SK-N-SH (cell line): ENCODE data around the gene CTSA. TPM values are rescaled to one million over a fixed set of nuclear protein-coding genes. Genes with fewer than 3 reads are reported as not detected.

Experiments used
- CTCF ChIA-PET: fragments of 300-600, 350-600 bp; formaldehyde crosslinking; extraction: SDS; loops from one replicate; lab custom pipeline; 2021; lab: Yijun Ruan, JAX
- POLR2A ChIA-PET: fragments of 350-600 bp; sonication (Branson Sonifier 250); formaldehyde crosslinking; extraction: SDS; loops from one replicate; lab custom pipeline; 2020; ENCODE audit warnings: antibody characterized with exemption, inconsistent platforms; lab: Yijun Ruan, JAX
- DNase-seq: peaks from one replicate; pipeline ENCODE4 v3.0.0; 2012
- H2AFZ ChIP-seq: fragments of 200-600 bp; sonication (generic); 2 replicates; pipeline ENCODE4 v1.8.1; 2016; ENCODE audit warnings: antibody characterized with exemption, mild to moderate bottlenecking, low read depth
- H3F3A ChIP-seq: fragments of 200-600 bp; sonication (generic); replicated peaks from 2 replicates; pipeline ENCODE3; 2016; ENCODE audit warnings: antibody characterized with exemption, mild to moderate bottlenecking; ENCODE audit not compliant: insufficient read depth
- H3K27ac ChIP-seq, 2 experiments: fragments of 200-500 bp in 1 of 2; fragments of 200-600 bp in 1 of 2; sonication (Bioruptor generic) in 1 of 2; sonication (generic), shearing (Covaris generic) in 1 of 2; 2 replicates each; pipeline versions ENCODE4 v1.5.1 to v1.6.1; 2014 to 2016; ENCODE audit warnings: low read depth in 2 of 2, inconsistent platforms in 1 of 2, low read length in 1 of 2, mild to moderate bottlenecking in 1 of 2, mixed read lengths in 1 of 2
- H3K27me3 ChIP-seq: fragments of 200-600 bp; sonication (generic), shearing (Covaris generic); 2 replicates; pipeline ENCODE4 v1.6.1; 2016; ENCODE audit warnings: mixed run types; ENCODE audit not compliant: insufficient read depth
- H3K36me3 ChIP-seq, 2 experiments: fragments of 200-500 bp in 1 of 2; fragments of 200-600 bp in 1 of 2; sonication (Bioruptor generic) in 1 of 2; sonication (generic) in 1 of 2; replicated peaks in 1 of 2; 2 replicates each; pipeline versions ENCODE3 to v1.5.1; 2014 to 2016; ENCODE audit warnings: low read length in 1 of 2, mild to moderate bottlenecking in 1 of 2; ENCODE audit not compliant: insufficient read depth in 2 of 2, control insufficient read depth in 1 of 2
- H3K4me1 ChIP-seq, 2 experiments: fragments of 200-500 bp in 1 of 2; fragments of 200-600 bp in 1 of 2; sonication (Bioruptor generic) in 1 of 2; sonication (generic), shearing (Covaris generic) in 1 of 2; 2 replicates each; pipeline versions ENCODE4 v1.5.1 to v1.6.1; 2014 to 2016; ENCODE audit warnings: low read depth in 1 of 2, low read length in 1 of 2, mixed run types in 1 of 2; ENCODE audit not compliant: insufficient read depth in 2 of 2, control insufficient read depth in 1 of 2
- H3K4me2 ChIP-seq: fragments of 200-600 bp; sonication (generic), shearing (Covaris generic); 2 replicates; pipeline ENCODE4 v1.6.1; 2017; ENCODE audit warnings: mixed run types
- H3K4me3 ChIP-seq, 2 experiments: fragments of 200-500 bp in 1 of 2; fragments of 200-600 bp in 1 of 2; sonication (Bioruptor generic) in 1 of 2; sonication (generic), shearing (Covaris generic) in 1 of 2; 2 replicates each; pipeline versions ENCODE4 v1.5.1 to v1.8.1; 2014 to 2016; ENCODE audit warnings: low read depth in 2 of 2, inconsistent platforms in 1 of 2, low read length in 1 of 2, mild to moderate bottlenecking in 1 of 2, mixed read lengths in 1 of 2, moderate library complexity in 1 of 2
- H3K79me2 ChIP-seq: fragments of 200-600 bp; sonication (generic); 2 replicates; pipeline ENCODE4 v1.8.1; 2017; ENCODE audit warnings: mild to moderate bottlenecking; ENCODE audit not compliant: insufficient read depth
- H3K9ac ChIP-seq: fragments of 200-600 bp; sonication (generic); 2 replicates; pipeline ENCODE4 v1.6.1; 2017; ENCODE audit warnings: mixed run types
- H3K9me2 ChIP-seq: fragments of 200-600 bp; sonication (generic); 2 replicates; pipeline ENCODE4 v1.6.1; 2017; ENCODE audit warnings: mixed run types
- H3K9me3 ChIP-seq: fragments of 200-600 bp; sonication (generic); 2 replicates; pipeline ENCODE4 v1.6.1; 2017; ENCODE audit warnings: mixed run types, mild to moderate bottlenecking, moderate library complexity
- H4K20me1 ChIP-seq: fragments of 200-600 bp; sonication (generic); 2 replicates; pipeline ENCODE4 v1.6.1; 2017; ENCODE audit warnings: mild to moderate bottlenecking, mixed run types; ENCODE audit not compliant: insufficient read depth
- CTCF ChIP-seq: fragments of 200-600 bp; sonication (generic); IDR thresholded peaks from 2 replicates; pipeline ENCODE4 v1.6.1; 2017; ENCODE audit warnings: antibody characterized with exemption, mild to moderate bottlenecking, moderate library complexity
- ELF1 ChIP-seq: IDR thresholded peaks from 2 replicates; pipeline ENCODE4 v1.4.0; 2012
- FOSL2 ChIP-seq: IDR thresholded peaks from 2 replicates; pipeline ENCODE4 v1.4.0; 2012; ENCODE audit warnings: low read depth, mild to moderate bottlenecking, moderate library complexity, borderline replicate concordance
- FOXM1 ChIP-seq: IDR thresholded peaks from 2 replicates; pipeline ENCODE4 v1.4.0; 2012; ENCODE audit warnings: low read depth, mild to moderate bottlenecking
- JUND ChIP-seq: IDR thresholded peaks from 2 replicates; pipeline ENCODE4 v1.4.0; 2012
- NFIC ChIP-seq: IDR thresholded peaks from 2 replicates; pipeline ENCODE4 v1.4.0; 2012; ENCODE audit warnings: borderline replicate concordance
- PBX3 ChIP-seq: IDR thresholded peaks from 2 replicates; pipeline ENCODE4; 2012
- POLR2AphosphoS5 ChIP-seq: IDR thresholded peaks from 2 replicates; pipeline ENCODE4 v1.6.1; 2012; ENCODE audit warnings: low read depth, low read length
- RFX5 ChIP-seq: IDR thresholded peaks from 2 replicates; pipeline ENCODE4 v1.6.1; 2012; ENCODE audit warnings: mild to moderate bottlenecking, improper control_type of control experiment, low read length
- RXRA ChIP-seq: IDR thresholded peaks from 2 replicates; pipeline ENCODE4 v1.4.0; 2012; ENCODE audit warnings: low read depth, mild to moderate bottlenecking, borderline replicate concordance
- TAF1 ChIP-seq: IDR thresholded peaks from 2 replicates; pipeline ENCODE4 v1.6.1; 2012; ENCODE audit warnings: low read depth, mild to moderate bottlenecking, low read length, moderate library complexity, borderline replicate concordance
- WGBS: methylation state at CpG from one replicate; pipeline ENCODE4 v1.1.6; 2017; ENCODE audit warnings: low lambda C conversion rate; 5-methylcytosine and 5-hydroxymethylcytosine counted together
- polyA plus RNA-seq, 3 experiments: library from polyadenylated mRNA; depleted of rRNA; stranded (reverse); fragments of >200 nt; gene quantifications; 2 replicates each; pipeline ENCODE4 v1.2.3, GENCODE V29; 2012

CTSA gene
- polyA plus RNA-seq, 1 of the 3 experiments (the other 2 are of a cell fraction) = 338 TPM

GRCh38 chr20:45913116-45913515, 22.0 kb downstream of the CTSA start:
- Histone ChIP-seq H2AFZ (no peak overlapping the region), H3K9me3 (no peaks in the 10 kb centered on the region), H3K27ac (no peak overlapping the region), H4K20me1 (no peaks in the 10 kb centered on the region; the same call in 1 of the 2 replicates), H3K4me2 (no peak overlapping the region), H3K79me2 (peaks cover 8% of the 10 kb centered on the region), H3K4me1 (peaks cover 7 to 8% of the 10 kb centered on the region in 2 experiments; a peak in 1 of 4 replicates), H3K36me3 (peaks cover 0 to 8% of the 10 kb centered on the region in 2 experiments), H3K27me3 (no peaks in the 10 kb centered on the region), H3K9ac (no peak overlapping the region), H3F3A (peaks cover 9% of the 10 kb centered on the region), H3K9me2 (no peaks in the 10 kb centered on the region), H3K4me3 (no peak overlapping the region)
- WGBS = 77% methylated on average over 5 of the region's 5 CpGs
- POLR2A ChIA-PET = no interaction called here
- CTCF ChIA-PET = interaction anchor here (1.2 kb wide), 1 partner anchor 12 kb away, joined by 3 read pairs; no protein-coding TSS in a partner anchor
- no peak for DNase-seq
- TF ChIP-seq POLR2AphosphoS5 = no peak
- no peak for TF ChIP-seq TAF1
- no peak for TF ChIP-seq FOXM1
- no peak for TF ChIP-seq RXRA

GRCh38 chr20:45917790-45918141, 26.6 kb downstream of the CTSA start:
- no peak for DNase-seq
- H3K27me3 ChIP-seq = no peaks in the 10 kb centered on the region
- WGBS = 79% methylated on average over 5 of the region's 5 CpGs
- no peak overlapping the region for H3K27ac ChIP-seq
- H3K79me2 ChIP-seq = no peaks in the 10 kb centered on the region
- H3K9ac ChIP-seq = no peak overlapping the region
- no peak for TF ChIP-seq FOSL2
- TF ChIP-seq JUND = no peak
- TF ChIP-seq RFX5 = no peak
- no peak for TF ChIP-seq RXRA
- no peak for TF ChIP-seq PBX3
- TF ChIP-seq NFIC = no peak
- TF ChIP-seq CTCF = no peak
- no peak for TF ChIP-seq ELF1
- POLR2A ChIA-PET = no interaction called here
- peak overlapping the region; percentile 56; the same call in 1 of the 2 replicates for H2AFZ ChIP-seq
- H3K4me3 ChIP-seq = no peak overlapping the region
- peaks cover under 1 to 12% of the 10 kb centered on the region in 2 experiments; a peak in 1 of 4 replicates for H3K4me1 ChIP-seq
- H4K20me1 ChIP-seq = no peaks in the 10 kb centered on the region
- CTCF ChIA-PET = no interaction called here
- H3K9me3 ChIP-seq = no peaks in the 10 kb centered on the region
- H3F3A ChIP-seq = peaks cover 5% of the 10 kb centered on the region
- no peaks in the 10 kb centered on the region for H3K9me2 ChIP-seq
- H3K36me3 ChIP-seq = no peaks in the 10 kb centered on the region
- H3K4me2 ChIP-seq = no peak overlapping the region
